GM21390 (cell line): ENCODE measurements around the gene ZNF891.

ENCODE experiments used
- ATAC-seq: cut with Tn5 transposase; IDR thresholded peaks from one replicate; pipeline ENCODE4 v1.9.1; 2021; ENCODE audit not compliant: unreplicated experiment

Gene ZNF891

GRCh38 chr12:133130038-133130807 lies at the start of gene ZNF891, which contains the start of gene ZNF10:
ZNF891 (minus strand) TSS chr12:133130274; CDS start chr12:133121918, 8,356 bp downstream.
ZNF10 (plus strand) TSS chr12:133130627; CDS start chr12:133144493, 13,866 bp downstream.
- peak; percentile 92 for ATAC-seq

- no peak for ATAC-seq
These were observed 44.8 kb upstream of the ZNF891 start for GRCh38 chr12:133174901-133175300.

- no peak for ATAC-seq
These were observed 42.4 kb upstream of the ZNF891 start for GRCh38 chr12:133172491-133172890.

- ATAC-seq = no peak
These were observed 35.7 kb upstream of the ZNF891 start for GRCh38 chr12:133165776-133166175.

GRCh38 chr12:133156125-133156690 lies 26.1 kb upstream of the ZNF891 start:
- no peak for ATAC-seq

- ATAC-seq = no peak
These were observed 15.9 kb upstream of the ZNF891 start for GRCh38 chr12:133145981-133146380.

- ATAC-seq = no peak
These were observed 5.7 kb upstream of the ZNF891 start for GRCh38 chr12:133135747-133136146.

- ATAC-seq = peak; percentile 5
These were observed 694 bp upstream of the ZNF891 start for GRCh38 chr12:133130808-133131128.

- ATAC-seq = no peak
These were observed 571 bp downstream of the ZNF891 start for GRCh38 chr12:133129368-133130037.

GRCh38 chr12:133124674-133125073 lies 5.4 kb downstream of the ZNF891 start:
- ATAC-seq = no peak

GRCh38 chr12:133120385-133121191 lies 9.5 kb downstream of the ZNF891 start:
- ATAC-seq = no peak

- no peak for ATAC-seq
These were observed 21.9 kb downstream of the ZNF891 start for GRCh38 chr12:133108150-133108549.

GRCh38 chr12:133107121-133107520 lies 23.0 kb downstream of the ZNF891 start:
- no peak for ATAC-seq

- ATAC-seq = no peak
These were observed 23.8 kb downstream of the ZNF891 start for GRCh38 chr12:133106253-133106652.

GRCh38 chr12:133105620-133106019 lies 24.5 kb downstream of the ZNF891 start:
- no peak for ATAC-seq

- ATAC-seq = no peak
These were observed 46.7 kb downstream of the ZNF891 start for GRCh38 chr12:133083345-133083744.

GRCh38 chr12:133081159-133081780 lies 48.8 kb downstream of the ZNF891 start:
- no peak for ATAC-seq

- ATAC-seq = peak; percentile 66
These were observed 49.5 kb downstream of the ZNF891 start, which contains the start of gene ZNF140 for GRCh38 chr12:133080368-133081158. ZNF140 (plus strand) TSS chr12:133080923; CDS start chr12:133081321, 398 bp downstream.

GRCh38 chr12:133080026-133080367 lies 50.1 kb downstream of the ZNF891 start:
- peak; percentile 78 for ATAC-seq

GRCh38 chr12:133073836-133074235 lies 56.2 kb downstream of the ZNF891 start:
- no peak for ATAC-seq
